Neural cell (in vitro differentiated cells): ENCODE measurements around the gene CATSPERE.

Experiments
- CTCF ChIP-seq: fragments of 450-650 bp; IDR thresholded peaks from 2 replicates; pipeline ENCODE4 v1.5.1; 2014; ENCODE audit warnings: antibody characterized with exemption, mild to moderate bottlenecking, moderate library complexity; ENCODE audit not compliant: poor library complexity, severe bottlenecking
- POLR2AphosphoS5 ChIP-seq: IDR thresholded peaks from 2 replicates; pipeline ENCODE4 v1.6.1; 2012

GRCh38 chr1:244573768-244574167 is 112.7 kb downstream of the CATSPERE start:
- TF ChIP-seq POLR2AphosphoS5 = no peak
- no peak for TF ChIP-seq CTCF
